H4 (cell line): ENCODE results near the gene FCRL4. TPM values are rescaled to one million over a fixed set of nuclear protein-coding genes. Genes with fewer than 3 reads are reported as not detected.
"Not testable (repeated sequence)": the region's sequence is repeated elsewhere in the genome, so short reads cannot be mapped to it uniquely, and the experiment has no call there.

Experiments
- DNase-seq: peaks from one replicate; pipeline ENCODE4 v3.0.0-alpha.2; 2015; ENCODE audit warnings: low spot score
- total RNA-seq: library from RNA; depleted of rRNA; stranded (reverse); fragments of >200 nt; shearing (Covaris generic); gene quantifications from 2 replicates; pipeline ENCODE4 v1.2.3, GENCODE V29; 2014; rRNA removed

The FCRL4 gene
- total RNA-seq, 1 experiment from 2014 or later = not detected

GRCh38 chr1:157551694-157552693, 45.9 kb downstream of the FCRL4 start, which contains the start of gene FCRL5:
TSS of gene FCRL5 (minus strand) at chr1:157552515. CDS start at chr1:157552362, 153 bp downstream.
- DNase-seq = no peak

- DNase-seq = not testable (repeated sequence)
These were observed 49.8 kb downstream of the FCRL4 start for GRCh38 chr1:157548081-157548480.

GRCh38 chr1:157542676-157543075, 55.2 kb downstream of the FCRL4 start:
- no peak for DNase-seq

GRCh38 chr1:157540852-157541251, 57.0 kb downstream of the FCRL4 start:
- DNase-seq = no peak

GRCh38 chr1:157540160-157540748, 57.6 kb downstream of the FCRL4 start:
- no peak for DNase-seq

GRCh38 chr1:157539568-157539967, 58.3 kb downstream of the FCRL4 start:
- no peak for DNase-seq

GRCh38 chr1:157532569-157532968, 65.3 kb downstream of the FCRL4 start:
- no peak for DNase-seq

- DNase-seq = no peak
These were observed 74.0 kb downstream of the FCRL4 start for GRCh38 chr1:157523774-157524493.

Other genes starting within 250 kb of the FCRL4 start
- not detected in 2 replicates for gene FCRL5, start 45.6 kb downstream of the FCRL4 start, total RNA-seq
- not detected in 2 replicates for gene FCRL3, start 102.7 kb upstream of the FCRL4 start, total RNA-seq
- not detected in 2 replicates for gene FCRL2, start 179.0 kb upstream of the FCRL4 start, total RNA-seq
- not detected in 2 replicates for gene FCRL1, start 222.0 kb upstream of the FCRL4 start, total RNA-seq
- gene CD5L, start 243.7 kb upstream of the FCRL4 start, total RNA-seq = not detected in 2 replicates